H9 (cell line): Measurements from ENCODE around the gene TMEM132D. TPM values are rescaled to one million over a fixed set of nuclear protein-coding genes. Genes with fewer than 3 reads are reported as not detected.

Source experiments
- DNase-seq: peaks from one replicate; pipeline ENCODE4 v3.0.0-alpha.2; 2017
- H2AFZ ChIP-seq: one replicate; pipeline ENCODE4 v1.6.1; 2013; ENCODE audit warnings: mild to moderate bottlenecking, low read length, control low read depth, moderate library complexity
- H2AK5ac ChIP-seq: 2 replicates; pipeline ENCODE4 v1.6.1; 2013; ENCODE audit warnings: low read length, control low read depth, mixed read lengths; ENCODE audit not compliant: insufficient read length
- H2BK120ac ChIP-seq: one replicate; pipeline ENCODE4 v1.6.1; 2013; ENCODE audit warnings: low read depth, mild to moderate bottlenecking, low read length, control low read depth, inconsistent platforms; ENCODE audit not compliant: poor library complexity, severe bottlenecking
- H2BK12ac ChIP-seq: 2 replicates; pipeline ENCODE4 v1.6.1; 2013; ENCODE audit warnings: low read length, control low read depth, mixed read lengths, low read depth; ENCODE audit not compliant: insufficient read length
- H2BK15ac ChIP-seq: 2 replicates; pipeline ENCODE4 v1.6.1; 2013; ENCODE audit warnings: low read depth, low read length, control low read depth
- H2BK20ac ChIP-seq: one replicate; pipeline ENCODE4 v1.6.1; 2013; ENCODE audit warnings: low read depth, mild to moderate bottlenecking, low read length, control low read depth, inconsistent platforms; ENCODE audit not compliant: poor library complexity, severe bottlenecking
- H2BK5ac ChIP-seq: 2 replicates; pipeline ENCODE4 v1.6.1; 2013; ENCODE audit warnings: low read length, control low read depth, mixed read lengths; ENCODE audit not compliant: insufficient read length
- H3K14ac ChIP-seq: 2 replicates; pipeline ENCODE4 v1.6.1; 2013; ENCODE audit warnings: low read length, control low read depth; ENCODE audit not compliant: insufficient read depth
- H3K18ac ChIP-seq: 2 replicates; pipeline ENCODE4 v1.6.1; 2013; ENCODE audit warnings: low read depth, mild to moderate bottlenecking, mixed read lengths, low read length, control low read depth; ENCODE audit not compliant: insufficient read length
- H3K23ac ChIP-seq: 2 replicates; pipeline ENCODE4 v1.6.1; 2013; ENCODE audit warnings: low read length, control low read depth, mixed read lengths, low read depth; ENCODE audit not compliant: insufficient read length
- H3K23me2 ChIP-seq: 2 replicates; pipeline ENCODE4 v1.6.1; 2013; ENCODE audit warnings: low read depth, mild to moderate bottlenecking, mixed read lengths, low read length, control low read depth; ENCODE audit not compliant: insufficient read length, poor library complexity, severe bottlenecking
- H3K27ac ChIP-seq: 2 replicates; pipeline ENCODE4 v1.5.1; 2013; ENCODE audit warnings: low read length, control low read depth, mixed read lengths, low read depth; ENCODE audit not compliant: insufficient read length
- H3K27me3 ChIP-seq: 2 replicates; pipeline ENCODE4 v1.6.1; 2013; ENCODE audit warnings: low read length, control low read depth, inconsistent platforms; ENCODE audit not compliant: insufficient read depth
- H3K4ac ChIP-seq: 2 replicates; pipeline ENCODE4 v1.6.1; 2013; ENCODE audit warnings: low read depth, mild to moderate bottlenecking, control low read depth, inconsistent platforms, low read length, moderate library complexity
- H3K4me1 ChIP-seq: 2 replicates; pipeline ENCODE4 v1.6.1; 2013; ENCODE audit warnings: low read length, control low read depth, inconsistent platforms; ENCODE audit not compliant: insufficient read depth
- H3K4me2 ChIP-seq: 2 replicates; pipeline ENCODE4 v1.6.1; 2013; ENCODE audit warnings: low read length, control low read depth, mixed read lengths; ENCODE audit not compliant: insufficient read length, insufficient read depth
- H3K56ac ChIP-seq: 2 replicates; pipeline ENCODE4 v1.6.1; 2013; ENCODE audit warnings: low read depth, mild to moderate bottlenecking, mixed read lengths, low read length, control low read depth; ENCODE audit not compliant: insufficient read length
- H3K79me1 ChIP-seq: 2 replicates; pipeline ENCODE4 v1.6.1; 2013; ENCODE audit warnings: low read depth, mild to moderate bottlenecking, moderate library complexity, low read length, control low read depth, inconsistent platforms; ENCODE audit not compliant: insufficient read depth, poor library complexity, severe bottlenecking
- H3K79me2 ChIP-seq: 2 replicates; pipeline ENCODE4 v1.6.1; 2013; ENCODE audit warnings: low read length, control low read depth, inconsistent platforms; ENCODE audit not compliant: insufficient read depth
- H3K9ac ChIP-seq: 2 replicates; pipeline ENCODE4 v1.6.1; 2013; ENCODE audit warnings: low read length, control low read depth, mixed read lengths; ENCODE audit not compliant: insufficient read length; ENCODE audit errors: extremely low read depth
- H3K9me3 ChIP-seq: one replicate; pipeline ENCODE4 v1.6.1; 2013; ENCODE audit warnings: low read depth, low read length, inconsistent platforms; ENCODE audit not compliant: control insufficient read depth
- H3T11ph ChIP-seq: one replicate; pipeline ENCODE4 v1.6.1; 2013; ENCODE audit warnings: mild to moderate bottlenecking, low read length, control low read depth, inconsistent platforms
- H4K20me1 ChIP-seq: one replicate; pipeline ENCODE4 v1.6.1; 2013; ENCODE audit not compliant: control insufficient read depth, insufficient read length, insufficient read depth
- H4K5ac ChIP-seq: 2 replicates; pipeline ENCODE4 v1.6.1; 2013; ENCODE audit warnings: low read depth, mild to moderate bottlenecking, mixed read lengths, low read length, control low read depth; ENCODE audit not compliant: insufficient read length
- H4K8ac ChIP-seq: replicated peaks from 2 replicates; pipeline ENCODE4 v1.6.1; 2013; ENCODE audit warnings: low read length, control low read depth, mixed read lengths, low read depth; ENCODE audit not compliant: insufficient read length
- H4K91ac ChIP-seq: 2 replicates; pipeline ENCODE4 v1.6.1; 2013; ENCODE audit warnings: low read depth, mild to moderate bottlenecking, moderate library complexity, mixed read lengths, low read length, control low read depth; ENCODE audit not compliant: insufficient read length
- H3K27ac Mint-ChIP-seq, 3 experiments: 2 replicates in 2 of 3; 3 replicates in 1 of 3; pipeline ENCODE4 v1.8.0; 2020 to 2021; ENCODE audit warnings: mixed read lengths in 3 of 3, mild to moderate bottlenecking in 1 of 3, moderate library complexity in 1 of 3
- H3K27me3 Mint-ChIP-seq: 2 replicates; pipeline ENCODE4 v1.8.0; 2021; ENCODE audit warnings: low read depth, mild to moderate bottlenecking, moderate library complexity, mixed read lengths
- H3K36me3 Mint-ChIP-seq, 3 experiments: 2 replicates in 2 of 3; 3 replicates in 1 of 3; pipeline ENCODE4 v1.8.0; 2020 to 2021; ENCODE audit warnings: low read depth in 3 of 3, mixed read lengths in 3 of 3; ENCODE audit not compliant: insufficient read depth in 1 of 3
- H3K4me1 Mint-ChIP-seq, 2 experiments: 2 replicates each; pipeline ENCODE4 v1.8.0; 2020; ENCODE audit warnings: mixed read lengths in 2 of 2
- H3K4me3 Mint-ChIP-seq, 2 experiments: 2 replicates in 1 of 2; 3 replicates in 1 of 2; pipeline ENCODE4 v1.8.0; 2020 to 2021; ENCODE audit warnings: mild to moderate bottlenecking in 2 of 2, mixed read lengths in 2 of 2, moderate library complexity in 1 of 2
- H3K9me3 Mint-ChIP-seq, 2 experiments: 2 replicates in 1 of 2; 3 replicates in 1 of 2; pipeline ENCODE4 v1.8.0; 2020; ENCODE audit warnings: mild to moderate bottlenecking in 2 of 2, mixed read lengths in 2 of 2, moderate library complexity in 1 of 2
- WGBS: extraction: QIAGEN DNeasy Blood & Tissue Kit; methylation state at CpG from one replicate; pipeline ENCODE4 v1.1.7; 2013; ENCODE audit warnings: missing lambda C conversion rate, low lambda C conversion rate, mixed read lengths; ENCODE audit not compliant: insufficient read length; ENCODE audit errors: extremely low coverage; 5-methylcytosine and 5-hydroxymethylcytosine counted together
- total RNA-seq: library from RNA; stranded (reverse); gene quantifications from 2 replicates; pipeline ENCODE4 v1.2.1, GENCODE V29; 2021
- TF ChIP-seq, protein P1 (sequence below): fragments of 200-600 bp; sonication (generic); conservative IDR thresholded peaks from 3 replicates; pipeline ENCODE4 v1.8.0; 2021; ENCODE audit warnings: antibody characterized with exemption, mild to moderate bottlenecking

The TMEM132D gene
- total RNA-seq, 1 experiment from 2014 or later = 6.1 TPM

GRCh38 chr12:129409281-129409680 is 494.5 kb downstream of the TMEM132D start:
- Mint-ChIP-seq H3K27ac (0 out of 7 replicates have a peak overlapping the region, but pooled peaks of 1 of the 3 experiments have one; percentile 49), H3K36me3 (0 out of 7 replicates have a peak, but pooled peaks cover 0 to 3% (median 0%) of the 10 kb centered on the region in 3 experiments), H3K4me3 (no peak overlapping the region), H3K4me1 (peaks cover 14 to 17% of the 10 kb centered on the region in 2 experiments), H3K9me3 (no peaks in the 10 kb centered on the region), H3K27me3 (no peaks in the 10 kb centered on the region)
- Histone ChIP-seq H3K79me2 (no peaks in the 10 kb centered on the region), H2AK5ac (no peak overlapping the region), H4K8ac (no peak overlapping the region), H3K56ac (no peak overlapping the region), H3T11ph (no peak overlapping the region), H3K4me1 (no peaks in the 10 kb centered on the region; the same call in 1 of the 2 replicates), H2BK20ac (no peak overlapping the region), H3K4ac (no peak overlapping the region), H2BK15ac (no peak overlapping the region), H3K79me1 (no peaks in the 10 kb centered on the region), H3K27ac (no peak overlapping the region), H2AFZ (no peak overlapping the region), H3K14ac (no peak overlapping the region), H4K5ac (no peak overlapping the region), H4K20me1 (no peaks in the 10 kb centered on the region), H3K9me3 (no peaks in the 10 kb centered on the region), H3K23ac (no peak overlapping the region), H3K23me2 (no peaks in the 10 kb centered on the region), H3K4me2 (no peak overlapping the region), H3K27me3 (no peaks in the 10 kb centered on the region), H3K18ac (no peak overlapping the region), H2BK12ac (no peak overlapping the region), H3K9ac (no peak overlapping the region), H2BK5ac (no peak overlapping the region), H2BK120ac (no peak overlapping the region), H4K91ac (no peak overlapping the region)
- TF ChIP-seq, protein P1, sequence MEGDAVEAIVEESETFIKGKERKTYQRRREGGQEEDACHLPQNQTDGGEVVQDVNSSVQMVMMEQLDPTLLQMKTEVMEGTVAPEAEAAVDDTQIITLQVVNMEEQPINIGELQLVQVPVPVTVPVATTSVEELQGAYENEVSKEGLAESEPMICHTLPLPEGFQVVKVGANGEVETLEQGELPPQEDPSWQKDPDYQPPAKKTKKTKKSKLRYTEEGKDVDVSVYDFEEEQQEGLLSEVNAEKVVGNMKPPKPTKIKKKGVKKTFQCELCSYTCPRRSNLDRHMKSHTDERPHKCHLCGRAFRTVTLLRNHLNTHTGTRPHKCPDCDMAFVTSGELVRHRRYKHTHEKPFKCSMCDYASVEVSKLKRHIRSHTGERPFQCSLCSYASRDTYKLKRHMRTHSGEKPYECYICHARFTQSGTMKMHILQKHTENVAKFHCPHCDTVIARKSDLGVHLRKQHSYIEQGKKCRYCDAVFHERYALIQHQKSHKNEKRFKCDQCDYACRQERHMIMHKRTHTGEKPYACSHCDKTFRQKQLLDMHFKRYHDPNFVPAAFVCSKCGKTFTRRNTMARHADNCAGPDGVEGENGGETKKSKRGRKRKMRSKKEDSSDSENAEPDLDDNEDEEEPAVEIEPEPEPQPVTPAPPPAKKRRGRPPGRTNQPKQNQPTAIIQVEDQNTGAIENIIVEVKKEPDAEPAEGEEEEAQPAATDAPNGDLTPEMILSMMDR = no peak
- no peak for DNase-seq
- no CpG with 5 or more reads among the region's 8 CpGs for WGBS
